A549 (cell line): ENCODE data around the gene EFEMP2. TPM values are rescaled to one million over a fixed set of nuclear protein-coding genes. Genes with fewer than 3 reads are reported as not detected.

Source experiments
- ATAC-seq, 2 experiments: fragments of 200-7000 bp in 1 of 2; fragments of >200 bp in 1 of 2; cut with Nextera tagmentation in 1 of 2; cut with Tn5 transposase in 1 of 2; 3 replicates each; pipeline versions ENCODE4 v1.8.0 to v1.9.1; 2018 to 2020; ENCODE audit warnings: mild to moderate bottlenecking in 1 of 2, moderate library complexity in 1 of 2
- CTCF ChIA-PET: fragments of 300-600 bp; sonication (Branson Sonifier 250); formaldehyde crosslinking; extraction: SDS; loops from one replicate; lab custom pipeline; 2021; ENCODE audit warnings: antibody characterized with exemption, inconsistent platforms; lab: Yijun Ruan, JAX
- POLR2A ChIA-PET: fragments of 350-600 bp; formaldehyde crosslinking; extraction: SDS; loops from one replicate; lab custom pipeline; 2021; ENCODE audit warnings: antibody characterized with exemption, inconsistent platforms; lab: Yijun Ruan, JAX
- DNase-seq, 2 experiments: peaks; one replicate each; pipeline versions ENCODE4 v3.0.0 to v3.0.0-alpha.2; 2011 to 2016; ENCODE audit warnings: low read depth in 1 of 2, low spot score in 1 of 2
- FAIRE-seq: peaks from 2 replicates; lab custom pipeline; 2011; peaks lifted over from hg19 to GRCh38; lab: Jason Lieb, UNC
- H3K27ac ChIP-seq, 2 experiments: fragments of >200 bp; sonication (Bioruptor Twin); formaldehyde crosslinking; 3 replicates each; pipeline ENCODE4 v1.5.1; 2016 to 2017
- H3K4me1 ChIP-seq: fragments of >200 bp; sonication (Bioruptor Twin); formaldehyde crosslinking; 3 replicates; pipeline ENCODE4 v1.6.1; 2016
- H3K4me2 ChIP-seq: fragments of >200 bp; sonication (Bioruptor Twin); formaldehyde crosslinking; 3 replicates; pipeline ENCODE4 v1.6.1; 2016
- H3K4me3 ChIP-seq: fragments of >200 bp; sonication (Bioruptor Twin); formaldehyde crosslinking; 3 replicates; pipeline ENCODE4 v1.5.1; 2016
- H3K9me3 ChIP-seq: fragments of >200 bp; sonication (Bioruptor Twin); formaldehyde crosslinking; 3 replicates; pipeline ENCODE4 v1.6.1; 2016
- BCL3 ChIP-seq: fragments of >200 bp; sonication (Bioruptor Twin); formaldehyde crosslinking; IDR thresholded peaks from 3 replicates; pipeline ENCODE4 v1.6.1; 2016
- BHLHE40 ChIP-seq: IDR thresholded peaks from 2 replicates; pipeline ENCODE4 v1.6.1; 2012; ENCODE audit warnings: low read depth, low read length, inconsistent platforms
- CBX2 ChIP-seq: fragments of 200-600 bp; sonication (generic); IDR thresholded peaks from 2 replicates; pipeline ENCODE4 v1.6.1; 2016; ENCODE audit warnings: low read depth, mild to moderate bottlenecking, borderline replicate concordance
- CHD4 ChIP-seq: fragments of 200-600 bp; sonication (generic); IDR thresholded peaks from 2 replicates; pipeline ENCODE4 v1.6.1; 2016; ENCODE audit warnings: antibody characterized with exemption, mild to moderate bottlenecking, borderline replicate concordance
- ELK1 ChIP-seq: fragments of 150-350 bp; IDR thresholded peaks from 2 replicates; pipeline ENCODE4 v1.6.1; 2014; ENCODE audit warnings: low read depth, mild to moderate bottlenecking, low read length
- ESRRA ChIP-seq: fragments of 150-350 bp; IDR thresholded peaks from 2 replicates; pipeline ENCODE4 v1.6.1; 2014; ENCODE audit warnings: mild to moderate bottlenecking, low read length, borderline replicate concordance
- FOSL2 ChIP-seq, 2 experiments: fragments of 450-650 bp in 1 of 2; fragments of >200 bp in 1 of 2; sonication (Bioruptor Twin) in 1 of 2; formaldehyde crosslinking; IDR thresholded peaks; 2 replicates each; pipeline versions ENCODE4 v1.5.0 to v1.6.1; 2016 to 2020; ENCODE audit warnings: mild to moderate bottlenecking in 1 of 2, moderate library complexity in 1 of 2
- GATA3 ChIP-seq: IDR thresholded peaks from 2 replicates; pipeline ENCODE4 v1.6.1; 2012; ENCODE audit warnings: borderline replicate concordance
- HDAC2 ChIP-seq: fragments of 200-600 bp; sonication (generic); IDR thresholded peaks from 2 replicates; pipeline ENCODE4 v1.6.1; 2016
- HOXB5 ChIP-seq: fragments of 250-450 bp; sonication (Bioruptor Pico); IDR thresholded peaks from 2 replicates; pipeline ENCODE4 v1.5.0; 2020; ENCODE audit warnings: mild to moderate bottlenecking, moderate library complexity
- JUNB ChIP-seq: fragments of >200 bp; sonication (Bioruptor Twin); formaldehyde crosslinking; IDR thresholded peaks from 2 replicates; pipeline ENCODE4 v1.6.1; 2016
- PBX3 ChIP-seq: IDR thresholded peaks from 2 replicates; pipeline ENCODE4 v1.6.1; 2012
- POLR2A ChIP-seq: IDR thresholded peaks from 2 replicates; pipeline ENCODE4 v1.6.1; 2012; ENCODE audit warnings: mild to moderate bottlenecking, low read length
- RAD21 ChIP-seq, 2 experiments: fragments of >200 bp in 1 of 2; sonication (Bioruptor Twin) in 1 of 2; formaldehyde crosslinking in 1 of 2; IDR thresholded peaks in 1 of 2; conservative IDR thresholded peaks in 1 of 2; 2 replicates in 1 of 2; 3 replicates in 1 of 2; pipeline ENCODE4 v1.6.1; 2012 to 2018; ENCODE audit warnings: inconsistent platforms in 1 of 2
- RARB ChIP-seq: fragments of 250-450 bp; sonication (Bioruptor Pico); IDR thresholded peaks from 2 replicates; pipeline ENCODE4 v1.8.0; 2021; ENCODE audit warnings: mild to moderate bottlenecking, moderate library complexity
- RFX5 ChIP-seq: fragments of 450-650 bp; IDR thresholded peaks from 2 replicates; pipeline ENCODE4 v1.7.1; 2014; ENCODE audit warnings: antibody characterized with exemption, mild to moderate bottlenecking, moderate library complexity
- RNF2 ChIP-seq: fragments of 200-600 bp; sonication (generic); IDR thresholded peaks from 2 replicates; pipeline ENCODE4 v1.6.1; 2016; ENCODE audit warnings: low read depth, mild to moderate bottlenecking, antibody characterized with exemption, moderate library complexity, borderline replicate concordance
- SMC3 ChIP-seq: fragments of >200 bp; sonication (Bioruptor Twin); formaldehyde crosslinking; IDR thresholded peaks from 3 replicates; pipeline ENCODE4 v1.6.1; 2018; ENCODE audit warnings: inconsistent platforms
- USF2 ChIP-seq: fragments of 450-650 bp; IDR thresholded peaks from 2 replicates; pipeline ENCODE4 v1.6.1; 2014; ENCODE audit warnings: antibody characterized with exemption
- ZC3H11A ChIP-seq: fragments of 450-650 bp; IDR thresholded peaks from 2 replicates; pipeline ENCODE4 v1.6.1; 2014; ENCODE audit warnings: antibody characterized with exemption, mild to moderate bottlenecking
- ZSCAN20 ChIP-seq: fragments of 250-450 bp; sonication (Bioruptor Pico); IDR thresholded peaks from 2 replicates; pipeline ENCODE4 v1.8.0; 2022; ENCODE audit warnings: mild to moderate bottlenecking, moderate library complexity
- WGBS: methylation state at CpG from one replicate; pipeline ENCODE4 v1.1.6; 2017; ENCODE audit errors: missing lambda C conversion rate; 5-methylcytosine and 5-hydroxymethylcytosine counted together
- polyA plus RNA-seq, 4 experiments: library from polyadenylated mRNA; depleted of rRNA in 3 of 4; stranded (reverse); fragments of >200 nt; fragmentation: RNase III in 1 of 4; extraction: RNeasy Plus Mini Kit Qiagen cat#74134 plus additional on column Dnase treatment in 1 of 4; gene quantifications; 2 replicates in 3 of 4; 3 replicates in 1 of 4; pipeline ENCODE4 v1.2.3, GENCODE V29; 2011 to 2017
- TF ChIP-seq, protein P1 (sequence below): fragments of 200-600 bp; sonication (generic); IDR thresholded peaks from 2 replicates; pipeline ENCODE4 v1.6.1; 2016; ENCODE audit warnings: antibody characterized with exemption, mild to moderate bottlenecking, moderate library complexity

EFEMP2 gene
- polyA plus RNA-seq, 2 of the 4 experiments (the other 2 are of a cell fraction), result 1.3 to 1.4 TPM

- Histone ChIP-seq H3K4me1 (peaks cover 30% of the 10 kb centered on the region), H3K27ac (no peak overlapping the region), H3K4me2 (no peak overlapping the region), H3K9me3 (no peaks in the 10 kb centered on the region), H3K4me3 (no peak overlapping the region)
- ATAC-seq, result no peak
- ChIA-PET CTCF (interaction anchor here (0.7 to 20.5 kb wide), 26 partner anchors 8 to 271 kb away, joined by 3 to 618 read pairs (median 14); partner anchors contain the start of genes AP5B1, C11orf68, CFL1 and CTSW), POLR2A (interaction anchor here (0.9 kb wide), 1 partner anchor 26 kb away, joined by 3 read pairs; no protein-coding TSS in a partner anchor)
- DNase-seq, result no peak
- WGBS, result 79% methylated on average over 10 of the region's 12 CpGs
- FAIRE-seq, result no peak
- TF ChIP-seq HOXB5 (CRISPR knock-in tag) (no peak), SMC3 (no peak), HDAC2 (no peak), ESRRA (no peak), FOSL2 (IDR thresholded peaks at IDR 0.05) (no peak), FOSL2 (CRISPR knock-in tag; IDR thresholded peaks at IDR 0.05) (no peak), CBX2 (no peak), USF2 (no peak), BCL3 (no peak), BHLHE40 (no peak), RARB (CRISPR knock-in tag) (no peak), RAD21 (conservative IDR thresholded peaks at IDR 0.05 in 1 of 2, IDR thresholded peaks at IDR 0.05 in 1 of 2) (no peak), CHD4 (no peak), ZSCAN20 (CRISPR knock-in tag) (no peak), JUNB (no peak)
- TF ChIP-seq, protein P1, sequence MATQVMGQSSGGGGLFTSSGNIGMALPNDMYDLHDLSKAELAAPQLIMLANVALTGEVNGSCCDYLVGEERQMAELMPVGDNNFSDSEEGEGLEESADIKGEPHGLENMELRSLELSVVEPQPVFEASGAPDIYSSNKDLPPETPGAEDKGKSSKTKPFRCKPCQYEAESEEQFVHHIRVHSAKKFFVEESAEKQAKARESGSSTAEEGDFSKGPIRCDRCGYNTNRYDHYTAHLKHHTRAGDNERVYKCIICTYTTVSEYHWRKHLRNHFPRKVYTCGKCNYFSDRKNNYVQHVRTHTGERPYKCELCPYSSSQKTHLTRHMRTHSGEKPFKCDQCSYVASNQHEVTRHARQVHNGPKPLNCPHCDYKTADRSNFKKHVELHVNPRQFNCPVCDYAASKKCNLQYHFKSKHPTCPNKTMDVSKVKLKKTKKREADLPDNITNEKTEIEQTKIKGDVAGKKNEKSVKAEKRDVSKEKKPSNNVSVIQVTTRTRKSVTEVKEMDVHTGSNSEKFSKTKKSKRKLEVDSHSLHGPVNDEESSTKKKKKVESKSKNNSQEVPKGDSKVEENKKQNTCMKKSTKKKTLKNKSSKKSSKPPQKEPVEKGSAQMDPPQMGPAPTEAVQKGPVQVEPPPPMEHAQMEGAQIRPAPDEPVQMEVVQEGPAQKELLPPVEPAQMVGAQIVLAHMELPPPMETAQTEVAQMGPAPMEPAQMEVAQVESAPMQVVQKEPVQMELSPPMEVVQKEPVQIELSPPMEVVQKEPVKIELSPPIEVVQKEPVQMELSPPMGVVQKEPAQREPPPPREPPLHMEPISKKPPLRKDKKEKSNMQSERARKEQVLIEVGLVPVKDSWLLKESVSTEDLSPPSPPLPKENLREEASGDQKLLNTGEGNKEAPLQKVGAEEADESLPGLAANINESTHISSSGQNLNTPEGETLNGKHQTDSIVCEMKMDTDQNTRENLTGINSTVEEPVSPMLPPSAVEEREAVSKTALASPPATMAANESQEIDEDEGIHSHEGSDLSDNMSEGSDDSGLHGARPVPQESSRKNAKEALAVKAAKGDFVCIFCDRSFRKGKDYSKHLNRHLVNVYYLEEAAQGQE, result no peak
These were observed 13.4 kb upstream of the EFEMP2 start for GRCh38 chr11:65885808-65886536.

- ChIA-PET POLR2A (interaction anchor here (0.9 to 1.6 kb wide), 6 partner anchors 14 to 174 kb away, joined by 3 to 9 read pairs (median 4); partner anchors contain the start of gene FOSL1), CTCF (interaction anchor here (0.9 to 20.5 kb wide), 51 partner anchors 7 to 300 kb away, joined by 3 to 618 read pairs (median 6); partner anchors contain the start of genes AP5B1, BANF1, C11orf68 and CFL1)
- H3K27ac ChIP-seq, result no peak overlapping the region
- no peak for ATAC-seq
- H3K4me1 ChIP-seq, result peaks cover 30% of the 10 kb centered on the region
- FAIRE-seq, result no peak
- WGBS, result 83% methylated on average over 7 of the region's 7 CpGs
- DNase-seq, result no peak
- no peak overlapping the region for H3K4me3 ChIP-seq
- H3K4me2 ChIP-seq, result no peak overlapping the region
- no peaks in the 10 kb centered on the region for H3K9me3 ChIP-seq
- TF ChIP-seq ELK1 (no peak), JUNB (no peak), ZC3H11A (no peak), POLR2A (no peak), RFX5 (no peak), GATA3 (no peak), PBX3 (no peak), RNF2 (no peak), USF2 (no peak)
- TF ChIP-seq, protein P1, result no peak
These were observed 12.6 kb upstream of the EFEMP2 start for GRCh38 chr11:65885231-65885630.
